Subcutaneous abdominal adipose tissue (tissue), 5 donors: Measurements from ENCODE around the gene FAM78A.

Experiments used
- H3K27ac ChIP-seq: one replicate; pipeline ENCODE4 v1.7.0; 2013; ENCODE audit warnings: low read depth, mild to moderate bottlenecking, inconsistent platforms, low read length, moderate library complexity
- H3K27me3 ChIP-seq, 5 donors: one replicate each; pipeline ENCODE4 v1.7.0; 2013; ENCODE audit warnings: low read length in 5 of 5, inconsistent platforms in 1 of 5; ENCODE audit not compliant: control insufficient read depth in 5 of 5, insufficient read depth in 4 of 5
- H3K36me3 ChIP-seq, 5 donors: one replicate each; pipeline ENCODE4 v1.7.0; 2013; ENCODE audit warnings: low read length in 5 of 5; ENCODE audit not compliant: control insufficient read depth in 5 of 5, insufficient read depth in 5 of 5
- H3K4me1 ChIP-seq, 5 donors: one replicate each; pipeline ENCODE4 v1.7.0; 2013; ENCODE audit warnings: low read length in 5 of 5, mild to moderate bottlenecking in 3 of 5, moderate library complexity in 1 of 5; ENCODE audit not compliant: control insufficient read depth in 5 of 5, insufficient read depth in 5 of 5
- H3K4me3 ChIP-seq, 5 donors: one replicate each; pipeline ENCODE4 v1.7.0; 2013; ENCODE audit warnings: low read length in 5 of 5, low read depth in 1 of 5
- H3K9ac ChIP-seq, 5 donors: one replicate each; pipeline ENCODE4 v1.7.0; 2013; ENCODE audit warnings: low read length in 5 of 5, mild to moderate bottlenecking in 4 of 5, moderate library complexity in 3 of 5
- H3K9me3 ChIP-seq, 5 donors: one replicate each; pipeline ENCODE4 v1.7.0; 2013; ENCODE audit warnings: low read length in 5 of 5; ENCODE audit not compliant: control insufficient read depth in 5 of 5
- donor health status: healthy.
- donor health status: healthy.
- donor health status: healthy.
- donor health status: healthy.
- donor health status: healthy.

FAM78A gene

GRCh38 chr9:131281119-131281965 is 5.0 kb upstream of the FAM78A start:
- no peak overlapping the region for H3K4me3 ChIP-seq
- peaks cover 0 to 18% (median 2%) of the 10 kb centered on the region in 5 donors for H3K4me1 ChIP-seq
- no peak overlapping the region for H3K27ac ChIP-seq
- no peak overlapping the region for H3K9ac ChIP-seq
- peaks cover 15 to 26% (median 20%) of the 10 kb centered on the region in 5 donors for H3K27me3 ChIP-seq
- no peaks in the 10 kb centered on the region for H3K36me3 ChIP-seq
- H3K9me3 ChIP-seq: no peaks in the 10 kb centered on the region

DNA sequence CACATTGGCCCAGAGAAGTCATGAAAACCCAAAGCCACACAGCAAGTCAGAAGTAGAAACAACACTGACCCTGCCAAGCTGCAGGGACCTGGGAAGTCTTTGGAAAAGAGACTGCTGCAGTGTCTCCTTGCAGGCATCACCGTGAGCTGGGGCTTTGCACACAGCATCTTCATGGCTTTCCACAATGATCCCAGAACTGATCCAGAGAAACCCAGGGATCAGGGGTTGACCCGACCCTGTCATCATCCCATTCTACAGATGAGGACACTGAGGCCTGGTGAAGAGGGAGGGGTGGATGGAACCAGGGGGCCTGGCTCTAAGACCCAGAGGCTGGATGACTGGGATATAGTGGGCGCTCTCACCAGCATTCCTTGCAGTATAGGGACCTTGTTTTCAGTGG is 4.3 kb upstream of the FAM78A start:
- Histone ChIP-seq H3K36me3 (no peaks in the 10 kb centered on the region), H3K9ac (no peak overlapping the region), H3K4me3 (no peak overlapping the region)

DNA sequence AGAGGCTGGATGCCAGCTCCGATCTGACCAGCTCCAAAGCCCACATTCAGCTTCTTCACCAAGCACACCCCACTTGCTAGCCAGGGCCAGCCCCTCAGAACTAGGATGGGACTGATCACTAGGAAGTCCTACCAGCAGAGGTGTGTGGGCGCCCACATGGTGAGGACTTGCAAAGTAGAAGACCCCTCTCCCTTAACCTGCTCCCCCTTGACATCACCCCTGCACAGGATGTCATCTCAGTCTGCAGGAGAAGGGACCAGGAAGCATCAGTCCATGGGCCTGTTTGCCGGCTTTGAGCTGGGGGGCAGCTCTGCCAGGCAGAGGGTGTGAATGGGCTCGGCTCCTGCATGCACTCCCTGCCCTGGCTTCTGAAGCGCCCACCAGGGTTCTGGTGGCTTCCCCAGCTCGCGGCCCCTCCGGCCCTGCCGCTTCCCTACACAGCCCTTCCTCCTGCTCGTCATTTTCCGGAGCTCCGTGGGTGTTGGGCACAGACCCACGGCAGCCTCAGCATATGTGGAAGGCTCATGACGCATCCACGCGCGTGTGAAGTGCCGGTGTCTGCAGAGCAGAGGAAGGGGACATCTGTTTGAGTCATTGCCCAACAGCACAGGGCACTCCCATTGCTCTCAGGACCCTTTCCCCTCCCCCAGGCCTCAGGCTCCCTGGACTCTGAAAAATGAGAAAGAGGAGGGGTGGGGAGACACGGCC is 3.7 kb upstream of the FAM78A start:
- no peak overlapping the region for H3K9ac ChIP-seq
- peaks cover 15 to 26% (median 20%) of the 10 kb centered on the region in 5 donors for H3K27me3 ChIP-seq
- no peak overlapping the region for H3K4me3 ChIP-seq

More for the DNA sequence above, 4.3 kb upstream of the FAM78A start:
- H3K4me1 ChIP-seq: peaks cover 0 to 25% (median 9%) of the 10 kb centered on the region in 5 donors
- H3K9me3 ChIP-seq: no peaks in the 10 kb centered on the region
- peaks cover 15 to 26% (median 20%) of the 10 kb centered on the region in 5 donors for H3K27me3 ChIP-seq
- no peak overlapping the region for H3K27ac ChIP-seq

GRCh38 chr9:131279196-131279862 is 3.0 kb upstream of the FAM78A start:
- peak overlapping the region in 1 of 5 donors; percentile 7 for H3K9ac ChIP-seq
- H3K27me3 ChIP-seq: peaks cover 15 to 26% (median 20%) of the 10 kb centered on the region in 5 donors
- peaks cover 0 to 38% (median 23%) of the 10 kb centered on the region in 5 donors for H3K4me1 ChIP-seq
- no peak overlapping the region for H3K27ac ChIP-seq
- H3K36me3 ChIP-seq: no peaks in the 10 kb centered on the region
- H3K4me3 ChIP-seq: no peak overlapping the region
- no peaks in the 10 kb centered on the region for H3K9me3 ChIP-seq

More for the DNA sequence above, 3.7 kb upstream of the FAM78A start:
- no peaks in the 10 kb centered on the region for H3K9me3 ChIP-seq
- H3K36me3 ChIP-seq: no peaks in the 10 kb centered on the region
- no peak overlapping the region for H3K27ac ChIP-seq
- peaks cover 0 to 31% (median 16%) of the 10 kb centered on the region in 5 donors for H3K4me1 ChIP-seq

DNA sequence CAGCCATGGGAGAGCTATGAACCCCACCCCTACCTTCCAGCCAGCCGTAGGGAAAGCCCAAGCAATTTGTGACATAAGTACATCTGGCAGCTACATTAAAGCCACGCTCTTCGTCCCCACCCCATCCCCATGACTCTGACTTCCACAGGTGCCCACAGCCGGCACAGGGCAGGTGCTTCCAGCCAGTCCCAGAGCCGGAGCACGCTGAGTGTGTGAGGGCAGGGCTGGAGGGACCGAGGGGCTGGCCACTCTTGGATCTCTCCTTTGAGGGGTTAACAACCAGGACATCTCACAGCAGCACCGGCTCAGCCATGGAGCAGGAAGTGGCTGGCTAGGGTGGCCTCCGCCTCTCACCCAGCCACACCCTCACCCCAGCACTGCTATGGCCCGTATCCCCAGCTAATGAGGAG is 2.4 kb upstream of the FAM78A start:
- H3K27me3 ChIP-seq: peaks cover 15 to 26% (median 20%) of the 10 kb centered on the region in 5 donors
- no peak overlapping the region for H3K9ac ChIP-seq
- peak overlapping the region in 1 of 5 donors; percentile 36 for H3K4me3 ChIP-seq
- H3K36me3 ChIP-seq: no peaks in the 10 kb centered on the region
- H3K27ac ChIP-seq: no peak overlapping the region
- peaks cover 0 to 44% (median 29%) of the 10 kb centered on the region in 5 donors for H3K4me1 ChIP-seq
- H3K9me3 ChIP-seq: no peaks in the 10 kb centered on the region

DNA sequence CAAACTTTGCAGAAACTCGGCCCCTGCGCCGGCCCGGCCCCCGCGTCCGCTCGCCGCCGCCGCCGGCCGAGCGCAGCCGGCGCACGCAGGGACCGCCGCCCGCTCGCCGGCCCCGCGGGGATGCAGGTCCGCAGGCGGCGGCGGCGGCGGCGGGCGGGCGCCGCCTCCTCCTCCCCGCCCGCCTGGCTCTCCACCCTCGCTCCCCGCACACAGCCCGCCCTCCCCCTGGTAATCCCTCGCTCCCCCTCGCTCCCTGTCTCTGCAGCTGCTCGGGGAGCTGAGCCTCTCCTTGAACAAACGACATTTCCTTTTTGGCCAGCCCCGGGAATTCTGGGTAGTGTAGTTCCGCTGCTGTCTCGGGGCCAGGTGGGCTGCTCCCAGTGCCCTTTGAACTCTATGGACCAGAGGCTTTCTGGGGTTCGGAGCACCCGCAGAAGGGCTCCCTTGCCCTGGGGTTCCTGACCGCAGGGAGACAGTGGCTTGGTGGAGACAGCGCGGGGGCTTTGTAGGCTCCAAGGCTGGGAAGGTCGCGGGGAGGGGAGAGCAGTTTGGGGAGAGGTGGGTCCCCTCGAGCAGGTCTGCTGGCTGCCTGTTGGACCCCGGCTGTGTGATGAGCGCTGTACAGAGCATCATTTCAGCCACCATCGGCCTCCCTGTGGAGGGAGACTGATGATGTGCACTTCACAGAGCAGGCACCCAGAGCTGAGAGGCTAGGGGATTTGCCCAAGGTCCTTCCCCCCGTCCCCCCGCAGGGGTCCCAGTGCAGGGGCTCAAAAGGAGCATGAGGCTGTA is 1.8 kb upstream of the FAM78A start:
- Histone ChIP-seq H3K9ac (no peak overlapping the region), H3K4me1 (peaks cover 2 to 50% (median 34%) of the 10 kb centered on the region in 5 donors), H3K4me3 (peak overlapping the region; percentile 51 to 64 (median 62)), H3K27ac (no peak overlapping the region), H3K27me3 (peaks cover 15 to 25% (median 18%) of the 10 kb centered on the region in 5 donors), H3K9me3 (no peaks in the 10 kb centered on the region), H3K36me3 (no peaks in the 10 kb centered on the region)

GRCh38 chr9:131277287-131277909 is 1.1 kb upstream of the FAM78A start:
- Histone ChIP-seq H3K27ac (no peak overlapping the region), H3K27me3 (peaks cover 14 to 23% (median 16%) of the 10 kb centered on the region in 5 donors), H3K4me3 (peak overlapping the region in 4 of 5 donors; percentile 61 to 64 (median 62)), H3K9me3 (no peaks in the 10 kb centered on the region), H3K4me1 (peaks cover 2 to 54% (median 38%) of the 10 kb centered on the region in 5 donors), H3K9ac (peak overlapping the region in 1 of 5 donors; percentile 56), H3K36me3 (no peaks in the 10 kb centered on the region)

DNA sequence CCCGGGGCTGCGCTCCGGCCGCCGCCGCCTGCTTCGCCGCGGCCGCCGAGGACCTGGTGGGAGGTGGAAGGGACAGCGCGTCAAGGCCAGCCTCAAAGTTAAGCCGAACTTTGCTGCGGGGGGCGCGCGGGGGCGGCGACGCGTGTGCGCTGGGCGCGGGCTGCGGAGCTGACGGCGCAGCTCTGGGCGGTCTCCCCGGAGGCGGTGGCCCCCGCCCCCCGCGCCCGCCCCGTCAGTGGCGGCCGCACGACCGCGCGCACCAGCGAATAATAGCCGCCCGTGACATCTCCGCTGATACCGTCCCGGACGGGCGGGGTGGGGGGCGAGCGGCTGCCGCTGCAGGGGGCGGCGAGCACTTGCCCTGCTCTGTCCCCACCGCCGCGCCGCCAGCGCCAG is 579 bp upstream of the FAM78A start:
- Histone ChIP-seq H3K4me3 (peak overlapping the region in 4 of 5 donors; percentile 62 to 66 (median 64)), H3K27me3 (peaks cover 10 to 18% (median 11%) of the 10 kb centered on the region in 5 donors), H3K9me3 (no peaks in the 10 kb centered on the region), H3K4me1 (peaks cover 2 to 57% (median 41%) of the 10 kb centered on the region in 5 donors), H3K36me3 (no peaks in the 10 kb centered on the region), H3K27ac (no peak overlapping the region), H3K9ac (peak overlapping the region in 1 of 5 donors; percentile 88)
